Measurements from ENCODE around the gene ATP8B1. TPM values are rescaled to one million over a fixed set of nuclear protein-coding genes. Genes with fewer than 3 reads are reported as not detected.

ATP8B1 gene
- total and polyA plus RNA-seq, 2 of the 4 experiments (the other 2 are of a cell fraction), result 64.3 to 136 TPM

- dilution Hi-C loops (cut with HindIII; ENCODE audit: low sequenced_read_pairs, unreplicated experiment) (no loop called here), intact Hi-C loops (cut with micrococcal nuclease) (no loop called here), in situ Hi-C loops (cut with MboI; ENCODE audit: low sequenced_read_pairs) (no loop called here)
- ATAC-seq (ENCODE audit: low read depth) (no peak), DNase-seq (peak; percentile 61)
- peaks cover 3% of the 10 kb centered on the region; the same call in 1 of the 2 replicates for H3K9me3 ChIP-seq (ENCODE audit: control insufficient read depth, insufficient read depth, low read length)
- no peak overlapping the region for H3K27ac ChIP-seq (ENCODE audit: insufficient read depth, low read length)
- TF ChIP-seq CEBPB (IDR thresholded peaks at IDR 0.05; ENCODE audit: low read depth, low read length) (peak; percentile 63), MXI1 (IDR thresholded peaks at IDR 0.05; ENCODE audit: borderline replicate concordance, low read depth, low read length) (no peak), POLR2A (IDR thresholded peaks at IDR 0.05; ENCODE audit: low read depth, low read length) (no peak)
- H3K79me1 ChIP-seq (ENCODE audit: low read depth in 1 of 2, low read length in 2 of 2), result peaks cover 36 to 83% of the 10 kb centered on the region in 2 experiments
- H2BK20ac ChIP-seq (ENCODE audit: low read depth, low read length), result no peak overlapping the region
- no peak overlapping the region; the same call in 1 of the 2 replicates for H3K14ac ChIP-seq (replicated peaks; ENCODE audit: low read depth, low read length)
- no peak overlapping the region for H3K4me2 ChIP-seq (ENCODE audit: low read depth, low read length)
- no peak overlapping the region for H3K9ac ChIP-seq (ENCODE audit: low read depth, low read length)
- H3K4me3 ChIP-seq (ENCODE audit: insufficient read depth, low read depth, low read length), result no peak overlapping the region
- H3K9me1 ChIP-seq (ENCODE audit: insufficient read depth, low read length), result peaks cover 11% of the 10 kb centered on the region
- H3K23ac ChIP-seq (ENCODE audit: low read depth, low read length), result no peak overlapping the region
- H2AFZ ChIP-seq (replicated peaks; ENCODE audit: low read length, poor library complexity), result no peak overlapping the region
- peaks cover 17% of the 10 kb centered on the region for H3K4me1 ChIP-seq (ENCODE audit: control insufficient read depth, insufficient read depth, low read length)
- no peak overlapping the region for H3K4ac ChIP-seq (ENCODE audit: low read depth, low read length)
- ChIA-PET POLR2A (ENCODE audit: unreplicated experiment) (no interaction called here), CTCF (no interaction called here)
- H4K20me1 ChIP-seq (ENCODE audit: insufficient read depth, low read length), result peaks cover 38% of the 10 kb centered on the region
- no peak overlapping the region for H4K8ac ChIP-seq (ENCODE audit: low read depth in 2 of 2, low read length in 2 of 2)
- H4K5ac ChIP-seq (ENCODE audit: low read depth, low read length), result no peak overlapping the region
- no peak overlapping the region for H2BK120ac ChIP-seq (ENCODE audit: low read depth, low read length)
- H4K91ac ChIP-seq (ENCODE audit: insufficient read depth, low read depth, low read length), result no peak overlapping the region
- no peak overlapping the region for H2AK9ac ChIP-seq (replicated peaks; ENCODE audit: low read depth, low read length, poor library complexity)
- 0 out of 3 replicates have a peak overlapping the region, but pooled peaks have one; percentile 12 for H2BK15ac ChIP-seq (ENCODE audit: low read depth, low read length)
- H2AK5ac ChIP-seq (ENCODE audit: low read depth, low read length), result no peak overlapping the region
- H2BK5ac ChIP-seq (ENCODE audit: low read depth, low read length, poor library complexity, severe bottlenecking), result no peak overlapping the region
- H3K56ac ChIP-seq (ENCODE audit: extremely low read depth, insufficient read depth, low read length), result no peak overlapping the region
- H3K27me3 ChIP-seq (ENCODE audit: control insufficient read depth, insufficient read depth, low read length), result no peaks in the 10 kb centered on the region
- peaks cover 3% of the 10 kb centered on the region; the same call in 1 of the 2 replicates for H3K36me3 ChIP-seq (ENCODE audit: control insufficient read depth, insufficient read depth, low read length)
- no CpG with 5 or more reads among the region's 2 CpGs for WGBS, 2 experiments (ENCODE audit: extremely low coverage in 2 of 2, insufficient read length in 1 of 2)
- H3K18ac ChIP-seq (ENCODE audit: low read depth, low read length), result no peak overlapping the region
- BruUV-seq (replicated peaks), result no TSS peak
Measured at GRCh38 chr18:57741273-57741672, 61.8 kb downstream of the ATP8B1 start.
